PFSK-1 (cell line): ENCODE results near the gene ARHGAP5.

ENCODE experiments used
- POLR2AphosphoS5 ChIP-seq: IDR thresholded peaks from 2 replicates; pipeline ENCODE4 v1.6.1; 2012; ENCODE audit warnings: low read depth, mild to moderate bottlenecking, control low read depth, low read length, moderate library complexity
- REST ChIP-seq, 2 experiments: IDR thresholded peaks; 2 replicates each; pipeline versions ENCODE4 v1.6.1 to v1.8.0; 2011 to 2012; ENCODE audit warnings: low read depth in 2 of 2, low read length in 2 of 2, control low read depth in 1 of 2, inconsistent platforms in 1 of 2, mild to moderate bottlenecking in 1 of 2, moderate library complexity in 1 of 2; ENCODE audit not compliant: insufficient read depth in 1 of 2
- SIN3A ChIP-seq: IDR thresholded peaks from 2 replicates; pipeline ENCODE4 v1.6.1; 2012; ENCODE audit warnings: mild to moderate bottlenecking, low read length, moderate library complexity, borderline replicate concordance; ENCODE audit not compliant: insufficient read depth
- TAF1 ChIP-seq: IDR thresholded peaks from 2 replicates; pipeline ENCODE4 v1.6.1; 2012; ENCODE audit warnings: low read length, control low read depth, borderline replicate concordance; ENCODE audit not compliant: insufficient read depth

- no peak for TF ChIP-seq SIN3A
- no peak for TF ChIP-seq REST (IDR thresholded peaks at IDR 0.05; ENCODE audit: insufficient read depth in 1 of 2, low read depth in 2 of 2, low read length in 2 of 2)
- no peak for TF ChIP-seq TAF1
- no peak for TF ChIP-seq POLR2AphosphoS5
Measured at GRCh38 chr14:32039401-32040030, 37.6 kb upstream of the ARHGAP5 start.
